HepG2 (cell line): Measurements from ENCODE around the gene MEX3A. TPM values are rescaled to one million over a fixed set of nuclear protein-coding genes. Genes with fewer than 3 reads are reported as not detected.

Source experiments
- CHD4 ChIP-seq: fragments of 200-600 bp; sonication (generic); IDR thresholded peaks from 2 replicates; pipeline ENCODE4 v1.7.0; 2017; ENCODE audit warnings: mild to moderate bottlenecking, low read length, borderline replicate concordance
- FOXJ3 ChIP-seq: sonication (generic); formaldehyde crosslinking; IDR thresholded peaks from 2 replicates; pipeline ENCODE4 v1.4.0; 2020; ENCODE audit warnings: missing genetic modification reagents, mild to moderate bottlenecking, borderline replicate concordance
- NR3C1 ChIP-seq: sonication (generic); formaldehyde crosslinking; IDR thresholded peaks from 2 replicates; pipeline ENCODE4 v1.4.0; 2020; ENCODE audit warnings: missing genetic modification reagents
- POLR2AphosphoS5 ChIP-seq: IDR thresholded peaks from 2 replicates; pipeline ENCODE4 v1.6.1; 2012; ENCODE audit warnings: low read depth, low read length
- SNAPC2 ChIP-seq: sonication (generic); formaldehyde crosslinking; IDR thresholded peaks from 2 replicates; pipeline ENCODE4 v1.8.1; 2022; ENCODE audit warnings: mild to moderate bottlenecking, missing genetic modification reagents
- SOX6 ChIP-seq, 2 experiments: fragments of 450-650 bp in 1 of 2; sonication (generic) in 1 of 2; formaldehyde crosslinking in 1 of 2; IDR thresholded peaks; 2 replicates each; pipeline versions ENCODE4 v1.4.0 to v1.6.1; 2017 to 2020; ENCODE audit warnings: antibody characterized with exemption in 1 of 2, mild to moderate bottlenecking in 1 of 2, missing genetic modification reagents in 1 of 2
- ZEB1 ChIP-seq: IDR thresholded peaks from 2 replicates; pipeline ENCODE4 v1.6.1; 2012; ENCODE audit warnings: mild to moderate bottlenecking, low read depth, inconsistent platforms; ENCODE audit not compliant: insufficient replicate concordance
- ZNF484 ChIP-seq: sonication (generic); formaldehyde crosslinking; IDR thresholded peaks from 2 replicates; pipeline ENCODE4 v1.5.1; 2020; ENCODE audit warnings: mild to moderate bottlenecking, low read depth, missing genetic modification reagents, borderline replicate concordance
- ZNF878 ChIP-seq: sonication (generic); formaldehyde crosslinking; IDR thresholded peaks from 2 replicates; pipeline ENCODE4 v1.8.1; 2023; ENCODE audit warnings: mild to moderate bottlenecking, missing genetic modification reagents, moderate library complexity
- ZSCAN29 ChIP-seq: sonication (generic); formaldehyde crosslinking; conservative IDR thresholded peaks from 2 replicates; pipeline ENCODE4 v1.4.0; 2020; ENCODE audit warnings: mild to moderate bottlenecking, missing genetic modification reagents
- polyA plus RNA-seq, 8 experiments: library from polyadenylated mRNA; depleted of rRNA in 3 of 8; stranded (reverse) in 7 of 8; unstranded in 1 of 8; fragments of >200 nt; fragmentation: Illumina TruSeq in 4 of 8; extraction: Trizol in 4 of 8; gene quantifications; 2 replicates each; pipeline versions ENCODE4 v1.2.1 to v1.2.3, GENCODE V29; 2011 to 2016; ENCODE audit warnings: low read depth in 4 of 8, missing spikeins in 1 of 8, mixed read lengths in 1 of 8; ENCODE audit not compliant: insufficient read depth in 1 of 8
- total RNA-seq, 5 experiments: library from RNA; depleted of rRNA; stranded (reverse); fragments of >200 nt; fragmentation: Illumina TruSeq; extraction: Trizol; gene quantifications; 2 replicates each; pipeline ENCODE4 v1.2.3, GENCODE V29; 2016; ENCODE audit warnings: low read depth in 1 of 5
- TF ChIP-seq, protein P1 (sequence below): sonication (generic); formaldehyde crosslinking; IDR thresholded peaks from 2 replicates; pipeline ENCODE4 v1.4.0; 2020; ENCODE audit warnings: missing genetic modification reagents, borderline replicate concordance
- TF ChIP-seq, protein P2 (sequence below): sonication (generic); formaldehyde crosslinking; IDR thresholded peaks from 2 replicates; pipeline ENCODE4 v1.8.1; 2023; ENCODE audit warnings: mild to moderate bottlenecking, missing genetic modification reagents
- TF ChIP-seq, protein P3 (sequence below): sonication (generic); formaldehyde crosslinking; IDR thresholded peaks from 2 replicates; pipeline ENCODE4 v1.9.0; 2021; ENCODE audit warnings: missing genetic modification reagents, mild to moderate bottlenecking, borderline replicate concordance
- TF ChIP-seq, protein P4 (sequence below): sonication (generic); formaldehyde crosslinking; IDR thresholded peaks from 2 replicates; pipeline ENCODE4 v1.4.0; 2020; ENCODE audit warnings: mild to moderate bottlenecking, missing genetic modification reagents, borderline replicate concordance
- TF ChIP-seq, protein P5 (sequence below): sonication (generic); formaldehyde crosslinking; IDR thresholded peaks from 2 replicates; pipeline ENCODE4 v1.4.0; 2020; ENCODE audit warnings: missing genetic modification reagents
- TF ChIP-seq, protein P6 (sequence below): sonication (generic); formaldehyde crosslinking; IDR thresholded peaks from 2 replicates; pipeline ENCODE4 v1.4.0; 2020; ENCODE audit warnings: mild to moderate bottlenecking, missing genetic modification reagents

Gene MEX3A
- total and polyA plus RNA-seq, 2 of the 13 experiments (the other 11 are each of a cell fraction or from before 2014, with no cell fraction given) = 7.6 to 9.1 TPM

DNA sequence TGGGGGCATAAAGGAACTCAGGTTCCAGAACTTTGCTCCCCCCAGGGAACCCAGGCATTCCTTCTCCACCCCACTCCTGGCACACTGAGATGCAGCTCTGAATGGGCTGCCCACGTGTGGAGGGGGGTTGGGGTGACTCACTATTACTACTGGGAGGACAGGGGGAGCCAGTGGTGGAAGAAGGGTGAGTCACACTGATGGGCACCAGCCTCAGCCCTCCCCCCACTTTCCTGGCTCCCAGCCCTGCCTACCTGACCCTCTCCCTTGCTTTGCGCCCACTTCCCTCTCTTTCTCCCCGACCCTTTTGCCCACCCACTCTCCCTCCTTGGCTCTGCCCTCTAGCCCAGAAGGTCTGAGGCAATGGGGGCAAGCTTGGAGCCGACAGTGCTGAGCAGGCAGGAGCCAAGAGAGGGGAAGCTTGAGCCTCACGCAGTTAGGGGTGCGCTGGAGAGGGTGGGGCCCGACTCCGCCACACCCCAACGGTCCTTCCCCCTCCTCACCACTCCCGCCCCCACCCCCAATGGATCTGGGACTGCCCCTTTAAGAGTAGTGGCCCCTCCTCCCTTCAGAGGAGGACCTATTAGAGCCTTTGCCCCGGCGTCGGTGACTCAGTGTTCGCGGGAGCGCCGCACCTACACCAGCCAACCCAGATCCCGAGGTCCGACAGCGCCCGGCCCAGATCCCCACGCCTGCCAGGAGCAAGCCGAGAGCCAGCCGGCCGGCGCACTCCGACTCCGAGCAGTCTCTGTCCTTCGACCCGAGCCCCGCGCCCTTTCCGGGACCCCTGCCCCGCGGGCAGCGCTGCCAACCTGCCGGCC is 32.0 kb upstream of the MEX3A start, which contains the start of gene LMNA (continued):
- TF ChIP-seq, protein P1, sequence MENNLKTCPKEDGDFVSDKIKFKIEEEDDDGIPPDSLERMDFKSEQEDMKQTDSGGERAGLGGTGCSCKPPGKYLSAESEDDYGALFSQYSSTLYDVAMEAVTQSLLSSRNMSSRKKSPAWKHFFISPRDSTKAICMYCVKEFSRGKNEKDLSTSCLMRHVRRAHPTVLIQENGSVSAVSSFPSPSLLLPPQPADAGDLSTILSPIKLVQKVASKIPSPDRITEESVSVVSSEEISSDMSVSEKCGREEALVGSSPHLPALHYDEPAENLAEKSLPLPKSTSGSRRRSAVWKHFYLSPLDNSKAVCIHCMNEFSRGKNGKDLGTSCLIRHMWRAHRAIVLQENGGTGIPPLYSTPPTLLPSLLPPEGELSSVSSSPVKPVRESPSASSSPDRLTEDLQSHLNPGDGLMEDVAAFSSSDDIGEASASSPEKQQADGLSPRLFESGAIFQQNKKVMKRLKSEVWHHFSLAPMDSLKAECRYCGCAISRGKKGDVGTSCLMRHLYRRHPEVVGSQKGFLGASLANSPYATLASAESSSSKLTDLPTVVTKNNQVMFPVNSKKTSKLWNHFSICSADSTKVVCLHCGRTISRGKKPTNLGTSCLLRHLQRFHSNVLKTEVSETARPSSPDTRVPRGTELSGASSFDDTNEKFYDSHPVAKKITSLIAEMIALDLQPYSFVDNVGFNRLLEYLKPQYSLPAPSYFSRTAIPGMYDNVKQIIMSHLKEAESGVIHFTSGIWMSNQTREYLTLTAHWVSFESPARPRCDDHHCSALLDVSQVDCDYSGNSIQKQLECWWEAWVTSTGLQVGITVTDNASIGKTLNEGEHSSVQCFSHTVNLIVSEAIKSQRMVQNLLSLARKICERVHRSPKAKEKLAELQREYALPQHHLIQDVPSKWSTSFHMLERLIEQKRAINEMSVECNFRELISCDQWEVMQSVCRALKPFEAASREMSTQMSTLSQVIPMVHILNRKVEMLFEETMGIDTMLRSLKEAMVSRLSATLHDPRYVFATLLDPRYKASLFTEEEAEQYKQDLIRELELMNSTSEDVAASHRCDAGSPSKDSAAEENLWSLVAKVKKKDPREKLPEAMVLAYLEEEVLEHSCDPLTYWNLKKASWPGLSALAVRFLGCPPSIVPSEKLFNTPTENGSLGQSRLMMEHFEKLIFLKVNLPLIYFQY (CRISPR knock-in tag) = peak; percentile 25; the same call in 1 of the 2 replicates
- TF ChIP-seq, protein P2, sequence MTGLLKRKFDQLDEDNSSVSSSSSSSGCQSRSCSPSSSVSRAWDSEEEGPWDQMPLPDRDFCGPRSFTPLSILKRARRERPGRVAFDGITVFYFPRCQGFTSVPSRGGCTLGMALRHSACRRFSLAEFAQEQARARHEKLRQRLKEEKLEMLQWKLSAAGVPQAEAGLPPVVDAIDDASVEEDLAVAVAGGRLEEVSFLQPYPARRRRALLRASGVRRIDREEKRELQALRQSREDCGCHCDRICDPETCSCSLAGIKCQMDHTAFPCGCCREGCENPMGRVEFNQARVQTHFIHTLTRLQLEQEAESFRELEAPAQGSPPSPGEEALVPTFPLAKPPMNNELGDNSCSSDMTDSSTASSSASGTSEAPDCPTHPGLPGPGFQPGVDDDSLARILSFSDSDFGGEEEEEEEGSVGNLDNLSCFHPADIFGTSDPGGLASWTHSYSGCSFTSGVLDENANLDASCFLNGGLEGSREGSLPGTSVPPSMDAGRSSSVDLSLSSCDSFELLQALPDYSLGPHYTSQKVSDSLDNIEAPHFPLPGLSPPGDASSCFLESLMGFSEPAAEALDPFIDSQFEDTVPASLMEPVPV = no peak
- no peak for TF ChIP-seq ZSCAN29 (CRISPR knock-in tag)
- TF ChIP-seq SOX6 (IDR thresholded peaks at IDR 0.05) = no peak
- peak; percentile 38; the same call in 1 of the 2 replicates for TF ChIP-seq SOX6 (CRISPR knock-in tag; IDR thresholded peaks at IDR 0.05)
- no peak for TF ChIP-seq CHD4
- TF ChIP-seq NR3C1 (CRISPR knock-in tag) = no peak
- no peak for TF ChIP-seq ZNF484
- TF ChIP-seq, protein P3, sequence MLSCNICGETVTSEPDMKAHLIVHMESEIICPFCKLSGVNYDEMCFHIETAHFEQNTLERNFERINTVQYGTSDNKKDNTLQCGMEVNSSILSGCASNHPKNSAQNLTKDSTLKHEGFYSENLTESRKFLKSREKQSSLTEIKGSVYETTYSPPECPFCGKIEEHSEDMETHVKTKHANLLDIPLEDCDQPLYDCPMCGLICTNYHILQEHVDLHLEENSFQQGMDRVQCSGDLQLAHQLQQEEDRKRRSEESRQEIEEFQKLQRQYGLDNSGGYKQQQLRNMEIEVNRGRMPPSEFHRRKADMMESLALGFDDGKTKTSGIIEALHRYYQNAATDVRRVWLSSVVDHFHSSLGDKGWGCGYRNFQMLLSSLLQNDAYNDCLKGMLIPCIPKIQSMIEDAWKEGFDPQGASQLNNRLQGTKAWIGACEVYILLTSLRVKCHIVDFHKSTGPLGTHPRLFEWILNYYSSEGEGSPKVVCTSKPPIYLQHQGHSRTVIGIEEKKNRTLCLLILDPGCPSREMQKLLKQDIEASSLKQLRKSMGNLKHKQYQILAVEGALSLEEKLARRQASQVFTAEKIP (CRISPR knock-in tag) = no peak
- TF ChIP-seq, protein P4, sequence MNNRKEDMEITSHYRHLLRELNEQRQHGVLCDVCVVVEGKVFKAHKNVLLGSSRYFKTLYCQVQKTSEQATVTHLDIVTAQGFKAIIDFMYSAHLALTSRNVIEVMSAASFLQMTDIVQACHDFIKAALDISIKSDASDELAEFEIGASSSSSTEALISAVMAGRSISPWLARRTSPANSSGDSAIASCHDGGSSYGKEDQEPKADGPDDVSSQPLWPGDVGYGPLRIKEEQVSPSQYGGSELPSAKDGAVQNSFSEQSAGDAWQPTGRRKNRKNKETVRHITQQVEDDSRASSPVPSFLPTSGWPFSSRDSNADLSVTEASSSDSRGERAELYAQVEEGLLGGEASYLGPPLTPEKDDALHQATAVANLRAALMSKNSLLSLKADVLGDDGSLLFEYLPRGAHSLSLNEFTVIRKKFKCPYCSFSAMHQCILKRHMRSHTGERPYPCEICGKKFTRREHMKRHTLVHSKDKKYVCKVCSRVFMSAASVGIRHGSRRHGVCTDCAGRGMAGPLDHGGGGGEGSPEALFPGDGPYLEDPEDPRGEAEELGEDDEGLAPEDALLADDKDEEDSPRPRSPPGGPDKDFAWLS (CRISPR knock-in tag) = no peak
- TF ChIP-seq FOXJ3 (CRISPR knock-in tag) = no peak
- TF ChIP-seq, protein P5, sequence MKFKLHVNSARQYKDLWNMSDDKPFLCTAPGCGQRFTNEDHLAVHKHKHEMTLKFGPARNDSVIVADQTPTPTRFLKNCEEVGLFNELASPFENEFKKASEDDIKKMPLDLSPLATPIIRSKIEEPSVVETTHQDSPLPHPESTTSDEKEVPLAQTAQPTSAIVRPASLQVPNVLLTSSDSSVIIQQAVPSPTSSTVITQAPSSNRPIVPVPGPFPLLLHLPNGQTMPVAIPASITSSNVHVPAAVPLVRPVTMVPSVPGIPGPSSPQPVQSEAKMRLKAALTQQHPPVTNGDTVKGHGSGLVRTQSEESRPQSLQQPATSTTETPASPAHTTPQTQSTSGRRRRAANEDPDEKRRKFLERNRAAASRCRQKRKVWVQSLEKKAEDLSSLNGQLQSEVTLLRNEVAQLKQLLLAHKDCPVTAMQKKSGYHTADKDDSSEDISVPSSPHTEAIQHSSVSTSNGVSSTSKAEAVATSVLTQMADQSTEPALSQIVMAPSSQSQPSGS = no peak
- TF ChIP-seq ZNF878 = no peak
- TF ChIP-seq SNAPC2 (CRISPR knock-in tag) = no peak
- peak; percentile 96 for TF ChIP-seq POLR2AphosphoS5
- TF ChIP-seq, protein P6, sequence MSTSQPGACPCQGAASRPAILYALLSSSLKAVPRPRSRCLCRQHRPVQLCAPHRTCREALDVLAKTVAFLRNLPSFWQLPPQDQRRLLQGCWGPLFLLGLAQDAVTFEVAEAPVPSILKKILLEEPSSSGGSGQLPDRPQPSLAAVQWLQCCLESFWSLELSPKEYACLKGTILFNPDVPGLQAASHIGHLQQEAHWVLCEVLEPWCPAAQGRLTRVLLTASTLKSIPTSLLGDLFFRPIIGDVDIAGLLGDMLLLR (CRISPR knock-in tag) = no peak
- TF ChIP-seq ZEB1 = no peak
